GM23338 (cell line): Measurements from ENCODE around the gene FBP1. TPM values are rescaled to one million over a fixed set of nuclear protein-coding genes. Genes with fewer than 3 reads are reported as not detected.

Experiments used
- ATAC-seq: fragments of 200-7000 bp; cut with Tn5 transposase; 3 replicates; pipeline ENCODE4 v1.9.1; 2020
- DNase-seq: peaks from one replicate; pipeline ENCODE4 v3.0.0-alpha.2; 2015; ENCODE audit warnings: low spot score
- H2AFZ ChIP-seq: fragments of 200-600 bp; sonication (generic); 2 replicates; pipeline ENCODE4 v1.8.0; 2016; ENCODE audit warnings: antibody characterized with exemption, mild to moderate bottlenecking, moderate library complexity
- H3F3A ChIP-seq: fragments of 200-600 bp; sonication (generic); replicated peaks from 2 replicates; pipeline ENCODE4 v1.8.0; 2017; ENCODE audit warnings: antibody characterized with exemption, mixed run types, low read depth
- H3K27ac ChIP-seq: fragments of 200-600 bp; sonication (generic); 2 replicates; pipeline ENCODE4 v1.6.1; 2016; ENCODE audit warnings: low read depth
- H3K27me3 ChIP-seq: fragments of 200-600 bp; sonication (generic); 2 replicates; pipeline ENCODE4 v1.8.0; 2016; ENCODE audit warnings: mild to moderate bottlenecking, mixed run types, moderate library complexity; ENCODE audit not compliant: insufficient read depth
- H3K36me3 ChIP-seq: fragments of 200-600 bp; sonication (generic); 2 replicates; pipeline ENCODE4 v1.8.0; 2016; ENCODE audit warnings: mild to moderate bottlenecking; ENCODE audit not compliant: insufficient read depth
- H3K4me1 ChIP-seq: fragments of 200-600 bp; sonication (generic); 2 replicates; pipeline ENCODE4 v1.8.0; 2016; ENCODE audit warnings: mild to moderate bottlenecking, moderate library complexity; ENCODE audit not compliant: insufficient read depth
- H3K4me2 ChIP-seq: fragments of 200-600 bp; sonication (generic); 2 replicates; pipeline ENCODE4 v1.7.1; 2017; ENCODE audit warnings: mixed run types
- H3K4me3 ChIP-seq: fragments of 200-600 bp; sonication (generic); 2 replicates; pipeline ENCODE4 v1.6.1; 2016; ENCODE audit warnings: mixed run types
- H3K79me2 ChIP-seq: fragments of 200-600 bp; sonication (generic); replicated peaks from 2 replicates; pipeline ENCODE4 v1.8.0; 2017; ENCODE audit warnings: mild to moderate bottlenecking; ENCODE audit not compliant: insufficient read depth
- H3K9me2 ChIP-seq: fragments of 200-600 bp; sonication (generic); 2 replicates; pipeline ENCODE4 v1.8.0; 2017; ENCODE audit not compliant: insufficient read depth
- H4K20me1 ChIP-seq: fragments of 200-600 bp; sonication (generic); replicated peaks from 2 replicates; pipeline ENCODE4 v1.8.0; 2017; ENCODE audit warnings: mild to moderate bottlenecking; ENCODE audit not compliant: insufficient read depth
- H3K27ac Mint-ChIP-seq: 2 replicates; pipeline ENCODE4 v1.8.0; 2020; ENCODE audit warnings: inconsistent platforms, mild to moderate bottlenecking, moderate library complexity, mixed read lengths
- H3K27me3 Mint-ChIP-seq: 3 replicates; pipeline ENCODE4 v1.8.0; 2022; ENCODE audit warnings: low read depth, mild to moderate bottlenecking, moderate library complexity, mixed read lengths, inconsistent platforms; ENCODE audit not compliant: insufficient read depth, poor library complexity
- H3K36me3 Mint-ChIP-seq: 3 replicates; pipeline ENCODE4 v1.8.0; 2021; ENCODE audit warnings: low read depth, mild to moderate bottlenecking, inconsistent platforms, moderate library complexity, mixed read lengths
- H3K4me1 Mint-ChIP-seq: 3 replicates; pipeline ENCODE4 v1.8.0; 2020; ENCODE audit warnings: mild to moderate bottlenecking, inconsistent platforms, mixed read lengths
- H3K4me3 Mint-ChIP-seq: 3 replicates; pipeline ENCODE4 v1.8.0; 2021; ENCODE audit warnings: moderate library complexity, mild to moderate bottlenecking, inconsistent platforms, mixed read lengths
- H3K9me3 Mint-ChIP-seq: 3 replicates; pipeline ENCODE4 v1.8.0; 2020; ENCODE audit warnings: moderate library complexity, mild to moderate bottlenecking, inconsistent platforms, mixed read lengths
- CREB1 ChIP-seq: fragments of 250-450 bp; sonication (Bioruptor Pico); IDR thresholded peaks from 2 replicates; pipeline ENCODE4 v1.5.0; 2020; ENCODE audit warnings: low read depth, mild to moderate bottlenecking, moderate library complexity
- CTCF ChIP-seq, 2 experiments: fragments of 200-600 bp in 1 of 2; sonication (generic) in 1 of 2; conservative IDR thresholded peaks; 2 replicates each; pipeline versions ENCODE4 v1.5.1 to v1.6.1; 2016 to 2017; ENCODE audit warnings: antibody characterized with exemption in 2 of 2, low read depth in 2 of 2, mild to moderate bottlenecking in 2 of 2, moderate library complexity in 1 of 2
- EZH2 ChIP-seq: fragments of 200-600 bp; sonication (generic); IDR thresholded peaks from one replicate; pipeline ENCODE4 v1.8.0; 2017; ENCODE audit warnings: antibody characterized with exemption, mild to moderate bottlenecking, low read depth; ENCODE audit not compliant: unreplicated experiment
- EZH2phosphoT487 ChIP-seq: fragments of 200-600 bp; sonication (generic); IDR thresholded peaks from one replicate; pipeline ENCODE4 v1.8.1; 2018; ENCODE audit warnings: antibody characterized with exemption; ENCODE audit not compliant: unreplicated experiment
- JUNB ChIP-seq: IDR thresholded peaks from one replicate; pipeline ENCODE4 v1.6.1; 2016; ENCODE audit warnings: antibody characterized with exemption; ENCODE audit not compliant: unreplicated experiment
- NANOG ChIP-seq: IDR thresholded peaks from 2 replicates; pipeline ENCODE4 v1.6.1; 2016; ENCODE audit warnings: antibody characterized with exemption, borderline replicate concordance
- POLR2AphosphoS5 ChIP-seq: IDR thresholded peaks from 2 replicates; pipeline ENCODE4 v1.6.1; 2016; ENCODE audit warnings: antibody characterized with exemption, low read depth
- STAT1 ChIP-seq: IDR thresholded peaks from one replicate; pipeline ENCODE4 v1.6.1; 2016; ENCODE audit warnings: antibody characterized with exemption; ENCODE audit not compliant: unreplicated experiment
- ZNF114 ChIP-seq: fragments of 250-450 bp; sonication (Bioruptor Pico); IDR thresholded peaks from 2 replicates; pipeline ENCODE4 v1.5.0; 2020; ENCODE audit warnings: mild to moderate bottlenecking, moderate library complexity
- ZNF331 ChIP-seq: fragments of 250-450 bp; sonication (Bioruptor Pico); IDR thresholded peaks from 2 replicates; pipeline ENCODE4 v1.5.0; 2020; ENCODE audit warnings: low read depth, mild to moderate bottlenecking, moderate library complexity
- polyA plus RNA-seq: library from polyadenylated mRNA; unstranded; fragments of >200 nt; fragmentation: Nextera tagmentation; extraction: Ambion mirVana; gene quantifications from 2 replicates; pipeline ENCODE4 v1.2.1, GENCODE V29; 2016
- total RNA-seq: library from RNA; depleted of rRNA; stranded (reverse); fragments of >200 nt; shearing (Covaris generic); gene quantifications from 2 replicates; pipeline ENCODE4 v1.2.3, GENCODE V29; 2014
- TF ChIP-seq, protein P1 (sequence below): IDR thresholded peaks from one replicate; pipeline ENCODE4 v1.6.1; 2018; ENCODE audit warnings: antibody characterized with exemption; ENCODE audit not compliant: unreplicated experiment
- TF ChIP-seq, protein P2 (sequence below): IDR thresholded peaks from 2 replicates; pipeline ENCODE4 v1.6.1; 2016; ENCODE audit warnings: antibody characterized with exemption

The FBP1 gene
- total and polyA plus RNA-seq, 2 experiments from 2014 or later: 3.0 to 3.3 TPM

- TF ChIP-seq, protein P1, sequence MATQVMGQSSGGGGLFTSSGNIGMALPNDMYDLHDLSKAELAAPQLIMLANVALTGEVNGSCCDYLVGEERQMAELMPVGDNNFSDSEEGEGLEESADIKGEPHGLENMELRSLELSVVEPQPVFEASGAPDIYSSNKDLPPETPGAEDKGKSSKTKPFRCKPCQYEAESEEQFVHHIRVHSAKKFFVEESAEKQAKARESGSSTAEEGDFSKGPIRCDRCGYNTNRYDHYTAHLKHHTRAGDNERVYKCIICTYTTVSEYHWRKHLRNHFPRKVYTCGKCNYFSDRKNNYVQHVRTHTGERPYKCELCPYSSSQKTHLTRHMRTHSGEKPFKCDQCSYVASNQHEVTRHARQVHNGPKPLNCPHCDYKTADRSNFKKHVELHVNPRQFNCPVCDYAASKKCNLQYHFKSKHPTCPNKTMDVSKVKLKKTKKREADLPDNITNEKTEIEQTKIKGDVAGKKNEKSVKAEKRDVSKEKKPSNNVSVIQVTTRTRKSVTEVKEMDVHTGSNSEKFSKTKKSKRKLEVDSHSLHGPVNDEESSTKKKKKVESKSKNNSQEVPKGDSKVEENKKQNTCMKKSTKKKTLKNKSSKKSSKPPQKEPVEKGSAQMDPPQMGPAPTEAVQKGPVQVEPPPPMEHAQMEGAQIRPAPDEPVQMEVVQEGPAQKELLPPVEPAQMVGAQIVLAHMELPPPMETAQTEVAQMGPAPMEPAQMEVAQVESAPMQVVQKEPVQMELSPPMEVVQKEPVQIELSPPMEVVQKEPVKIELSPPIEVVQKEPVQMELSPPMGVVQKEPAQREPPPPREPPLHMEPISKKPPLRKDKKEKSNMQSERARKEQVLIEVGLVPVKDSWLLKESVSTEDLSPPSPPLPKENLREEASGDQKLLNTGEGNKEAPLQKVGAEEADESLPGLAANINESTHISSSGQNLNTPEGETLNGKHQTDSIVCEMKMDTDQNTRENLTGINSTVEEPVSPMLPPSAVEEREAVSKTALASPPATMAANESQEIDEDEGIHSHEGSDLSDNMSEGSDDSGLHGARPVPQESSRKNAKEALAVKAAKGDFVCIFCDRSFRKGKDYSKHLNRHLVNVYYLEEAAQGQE: no peak
- TF ChIP-seq ZNF331: no peak
Measured at GRCh38 chr9:94679587-94679986, 40.3 kb upstream of the FBP1 start (continued).

DNA sequence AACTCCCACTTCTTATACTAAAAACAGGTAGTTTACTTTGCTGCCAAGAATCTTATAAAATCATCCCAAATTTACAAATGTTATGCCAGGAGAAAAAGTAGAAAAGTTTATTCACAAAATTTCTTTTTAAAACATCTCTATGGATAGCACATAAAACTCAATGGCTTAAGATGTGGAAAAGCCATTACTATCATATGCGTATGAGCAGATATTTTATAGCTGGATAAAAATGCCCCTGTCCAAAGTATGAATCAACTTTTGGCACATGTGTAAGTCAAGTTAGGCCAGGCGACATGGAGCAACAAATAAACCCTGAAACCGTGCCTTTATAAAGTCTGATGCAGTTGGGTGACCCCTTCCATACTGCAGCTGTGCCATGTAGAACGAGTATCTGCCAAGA is 38.6 kb upstream of the FBP1 start:
- Histone ChIP-seq H4K20me1 (no peaks in the 10 kb centered on the region), H3K4me3 (no peak overlapping the region), H3K27me3 (no peaks in the 10 kb centered on the region), H3K27ac (no peak overlapping the region), H3K9me2 (no peaks in the 10 kb centered on the region), H3K4me2 (no peak overlapping the region), H3F3A (no peaks in the 10 kb centered on the region), H3K4me1 (no peaks in the 10 kb centered on the region), H2AFZ (no peak overlapping the region), H3K36me3 (no peaks in the 10 kb centered on the region), H3K79me2 (no peaks in the 10 kb centered on the region)
- no peak for DNase-seq
- no peak for ATAC-seq
- Mint-ChIP-seq H3K4me3 (no peak overlapping the region), H3K36me3 (no peaks in the 10 kb centered on the region), H3K4me1 (peaks cover 11% of the 10 kb centered on the region; the same call in 2 of the 3 replicates), H3K27ac (no peak overlapping the region), H3K9me3 (no peaks in the 10 kb centered on the region), H3K27me3 (peaks cover 4% of the 10 kb centered on the region)
- TF ChIP-seq POLR2AphosphoS5 (no peak), NANOG (no peak), ZNF114 (CRISPR knock-in tag) (no peak), ZNF331 (no peak), STAT1 (no peak), CTCF (conservative IDR thresholded peaks at IDR 0.05; ENCODE audit: low read depth in 2 of 2) (no peak), CREB1 (CRISPR knock-in tag) (no peak), JUNB (no peak), EZH2phosphoT487 (no peak), EZH2 (no peak)
- TF ChIP-seq, protein P2, sequence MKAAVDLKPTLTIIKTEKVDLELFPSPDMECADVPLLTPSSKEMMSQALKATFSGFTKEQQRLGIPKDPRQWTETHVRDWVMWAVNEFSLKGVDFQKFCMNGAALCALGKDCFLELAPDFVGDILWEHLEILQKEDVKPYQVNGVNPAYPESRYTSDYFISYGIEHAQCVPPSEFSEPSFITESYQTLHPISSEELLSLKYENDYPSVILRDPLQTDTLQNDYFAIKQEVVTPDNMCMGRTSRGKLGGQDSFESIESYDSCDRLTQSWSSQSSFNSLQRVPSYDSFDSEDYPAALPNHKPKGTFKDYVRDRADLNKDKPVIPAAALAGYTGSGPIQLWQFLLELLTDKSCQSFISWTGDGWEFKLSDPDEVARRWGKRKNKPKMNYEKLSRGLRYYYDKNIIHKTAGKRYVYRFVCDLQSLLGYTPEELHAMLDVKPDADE: no peak
- TF ChIP-seq, protein P1: no peak
